Loucy (cell line): ENCODE data around the gene EFCAB9.

Source experiments
- H2AFZ ChIP-seq: fragments of 200-600 bp; sonication (generic); 2 replicates; pipeline ENCODE4 v1.6.0; 2016; ENCODE audit warnings: antibody characterized with exemption, mild to moderate bottlenecking, low read length, moderate library complexity
- H3F3A ChIP-seq: fragments of 200-600 bp; 2 replicates; pipeline ENCODE4 v1.6.0; 2016; ENCODE audit warnings: antibody characterized with exemption, low read depth, mild to moderate bottlenecking
- H3K27me3 ChIP-seq: fragments of 200-600 bp; sonication (generic); 2 replicates; pipeline ENCODE4 v1.6.1; 2014; ENCODE audit warnings: low read length, mild to moderate bottlenecking; ENCODE audit not compliant: insufficient read depth, poor library complexity, severe bottlenecking
- H3K36me3 ChIP-seq: fragments of 200-600 bp; sonication (generic); 2 replicates; pipeline ENCODE4 v1.6.1; 2016; ENCODE audit warnings: low read length; ENCODE audit not compliant: insufficient read depth
- H3K4me1 ChIP-seq: fragments of 200-600 bp; sonication (generic); 2 replicates; pipeline ENCODE4 v1.5.1; 2014; ENCODE audit warnings: low read length, mild to moderate bottlenecking; ENCODE audit not compliant: insufficient read depth, poor library complexity, severe bottlenecking
- H3K4me2 ChIP-seq: fragments of 200-600 bp; sonication (generic); 2 replicates; pipeline ENCODE4 v1.6.0; 2014; ENCODE audit warnings: antibody characterized with exemption, low read length, low read depth, mild to moderate bottlenecking; ENCODE audit not compliant: poor library complexity, severe bottlenecking
- H3K4me3 ChIP-seq: fragments of 200-600 bp; sonication (generic); 2 replicates; pipeline ENCODE4 v1.5.1; 2014; ENCODE audit warnings: low read length, mild to moderate bottlenecking, mixed read lengths; ENCODE audit not compliant: poor library complexity, severe bottlenecking
- H3K79me2 ChIP-seq: fragments of 200-600 bp; sonication (generic); 2 replicates; pipeline ENCODE4 v1.6.1; 2014; ENCODE audit warnings: low read length; ENCODE audit not compliant: insufficient read depth
- H3K9ac ChIP-seq: fragments of 200-600 bp; sonication (generic); 2 replicates; pipeline ENCODE4 v1.6.0; 2014; ENCODE audit warnings: mild to moderate bottlenecking, low read depth, low read length, moderate library complexity; ENCODE audit not compliant: poor library complexity, severe bottlenecking
- H3K9me2 ChIP-seq: fragments of 200-600 bp; sonication (generic); replicated peaks from 2 replicates; pipeline ENCODE4 v1.6.1; 2016; ENCODE audit warnings: low read depth, low read length, mixed read lengths
- H3K9me3 ChIP-seq: fragments of 200-600 bp; sonication (generic); 2 replicates; pipeline ENCODE4 v1.6.1; 2014; ENCODE audit warnings: mild to moderate bottlenecking, antibody characterized with exemption, low read length, low read depth; ENCODE audit not compliant: insufficient read depth
- H4K20me1 ChIP-seq: fragments of 200-600 bp; sonication (generic); 2 replicates; pipeline ENCODE4 v1.6.0; 2014; ENCODE audit warnings: antibody characterized with exemption, low read length, mild to moderate bottlenecking; ENCODE audit not compliant: insufficient read depth, poor library complexity, severe bottlenecking
- CTCF ChIP-seq: fragments of 200-600 bp; sonication (generic); conservative IDR thresholded peaks from 2 replicates; pipeline ENCODE4 v1.5.1; 2014; ENCODE audit warnings: mild to moderate bottlenecking, antibody characterized with exemption, low read length
- EZH2phosphoT487 ChIP-seq: fragments of 200-600 bp; IDR thresholded peaks from 2 replicates; pipeline ENCODE4 v1.6.1; 2018; ENCODE audit warnings: antibody characterized with exemption, mild to moderate bottlenecking, moderate library complexity, borderline replicate concordance

Gene EFCAB9

GRCh38 chr5:172209714-172210113 lies 15.7 kb downstream of the EFCAB9 start:
- Histone ChIP-seq H3F3A (no peaks in the 10 kb centered on the region), H3K36me3 (peaks cover 18% of the 10 kb centered on the region; the same call in 1 of the 2 replicates), H3K9me2 (no peaks in the 10 kb centered on the region), H3K79me2 (no peaks in the 10 kb centered on the region), H4K20me1 (no peaks in the 10 kb centered on the region), H3K9ac (no peak overlapping the region), H3K4me1 (peaks cover 10% of the 10 kb centered on the region), H2AFZ (no peak overlapping the region), H3K4me3 (no peak overlapping the region), H3K4me2 (no peak overlapping the region), H3K27me3 (no peaks in the 10 kb centered on the region), H3K9me3 (no peaks in the 10 kb centered on the region)
- TF ChIP-seq CTCF = no peak
- TF ChIP-seq EZH2phosphoT487 = no peak

GRCh38 chr5:172211676-172212075 lies 17.7 kb downstream of the EFCAB9 start:
- Histone ChIP-seq H3K9me3 (no peaks in the 10 kb centered on the region), H3K36me3 (peaks cover 18% of the 10 kb centered on the region; the same call in 1 of the 2 replicates), H3K79me2 (no peaks in the 10 kb centered on the region), H3F3A (no peaks in the 10 kb centered on the region), H4K20me1 (no peaks in the 10 kb centered on the region), H3K4me3 (no peak overlapping the region), H3K9me2 (no peaks in the 10 kb centered on the region), H3K9ac (no peak overlapping the region), H3K27me3 (no peaks in the 10 kb centered on the region), H3K4me1 (peaks cover 10% of the 10 kb centered on the region), H2AFZ (no peak overlapping the region), H3K4me2 (no peak overlapping the region)
- TF ChIP-seq EZH2phosphoT487 = no peak
- TF ChIP-seq CTCF = no peak

- no peaks in the 10 kb centered on the region for H3K9me3 ChIP-seq
- no peak overlapping the region for H3K9ac ChIP-seq
- H3F3A ChIP-seq = no peaks in the 10 kb centered on the region
- no peak overlapping the region for H3K4me3 ChIP-seq
- no peaks in the 10 kb centered on the region for H3K4me1 ChIP-seq
- peaks cover 18% of the 10 kb centered on the region; the same call in 1 of the 2 replicates for H3K36me3 ChIP-seq
- H3K79me2 ChIP-seq = no peaks in the 10 kb centered on the region
- TF ChIP-seq EZH2phosphoT487 (no peak), CTCF (no peak)
- H3K4me2 ChIP-seq = no peak overlapping the region
- no peak overlapping the region for H2AFZ ChIP-seq
- H3K27me3 ChIP-seq = no peaks in the 10 kb centered on the region
- H3K9me2 ChIP-seq = no peaks in the 10 kb centered on the region
- H4K20me1 ChIP-seq = no peaks in the 10 kb centered on the region
Measured at GRCh38 chr5:172213126-172213525, 19.2 kb downstream of the EFCAB9 start.
